Stimulated activated CD8-positive, alpha-beta memory T cell treated with anti-CD3 and anti-CD28 coated beads, Interleukin-15, amount 100 ng/mL, for 1 hour (primary cell): ENCODE data around the gene CDIPT.

Source experiments
- DNase-seq: peaks from one replicate; pipeline ENCODE4 v3.0.0-alpha.2; 2020; ENCODE audit warnings: low read depth

CDIPT gene

GRCh38 chr16:29825145-29826044 lies 37.6 kb downstream of the CDIPT start:
- no peak for DNase-seq

GRCh38 chr16:29824589-29825144 lies 38.4 kb downstream of the CDIPT start:
- DNase-seq = no peak

GRCh38 chr16:29821643-29822115 lies 41.3 kb downstream of the CDIPT start:
- DNase-seq = no peak

- no peak for DNase-seq
Measured at GRCh38 chr16:29820730-29821642, 42.0 kb downstream of the CDIPT start.

GRCh38 chr16:29820271-29820701 lies 42.7 kb downstream of the CDIPT start, which contains the start of gene MVP:
Gene MVP (plus strand): TSS chr16:29820462. CDS start chr16:29830550, 10,088 bp downstream.
- no peak for DNase-seq

GRCh38 chr16:29819506-29819905 lies 43.5 kb downstream of the CDIPT start:
- no peak for DNase-seq

GRCh38 chr16:29818082-29818481 lies 44.9 kb downstream of the CDIPT start:
- DNase-seq = no peak

GRCh38 chr16:29816694-29817441 lies 46.2 kb downstream of the CDIPT start:
- DNase-seq = no peak

GRCh38 chr16:29815793-29816693 lies 47.0 kb downstream of the CDIPT start, which contains the start of gene PAGR1:
Gene PAGR1 (plus strand): TSS chr16:29816152. CDS start chr16:29816526, 374 bp downstream.
- peak; percentile 97 for DNase-seq

- DNase-seq = no peak
Measured at GRCh38 chr16:29815032-29815721, 47.8 kb downstream of the CDIPT start.

GRCh38 chr16:29814592-29814991 lies 48.4 kb downstream of the CDIPT start:
- DNase-seq = no peak

GRCh38 chr16:29813644-29814562 lies 49.1 kb downstream of the CDIPT start:
- DNase-seq = no peak

GRCh38 chr16:29812754-29813643 lies 50.0 kb downstream of the CDIPT start:
- no peak for DNase-seq

- no peak for DNase-seq
Measured at GRCh38 chr16:29811896-29812665, 50.9 kb downstream of the CDIPT start, which contains the start of gene PRRT2. Gene PRRT2 (plus strand): TSS chr16:29812193. CDS start chr16:29813055, 862 bp downstream.

- DNase-seq = no peak
Measured at GRCh38 chr16:29811170-29811895, 51.7 kb downstream of the CDIPT start.

- no peak for DNase-seq
Measured at GRCh38 chr16:29810699-29811169, 52.3 kb downstream of the CDIPT start.
